A549 treated with ZK216348 at 1 μM for 4 hours (cell line): ENCODE results near the gene ING3. TPM values are rescaled to one million over a fixed set of nuclear protein-coding genes. Genes with fewer than 3 reads are reported as not detected.

ENCODE experiments used
- total RNA-seq: library from RNA; stranded (reverse); fragments of 200-300 nt; extraction: Qiagen RNA extraction; gene quantifications from 5 replicates; pipeline ENCODE4 v1.2.3, GENCODE V29; 2022; ENCODE audit warnings: low read depth

ING3 gene
- 4.5 to 7.1 TPM (median 5.4 TPM) in 5 replicates for total RNA-seq

GRCh38 chr7:120950539-120951308 lies at the start of gene ING3:
Gene ING3, plus strand, starts transcription at chr7:120950777. Its CDS starts 120 bp downstream, at chr7:120950897.

GRCh38 chr7:120988591-120989256 lies 38.1 kb downstream of the ING3 start, which contains the start of gene CPED1:
Gene CPED1, plus strand, starts transcription at chr7:120988711. Its CDS starts 911 bp downstream, at chr7:120989622.

Other genes with a start within 250 kb of the ING3 start
- gene TSPAN12, start 92.6 kb upstream of the ING3 start, total RNA-seq: 0.52 to 1.1 TPM (median 0.91 TPM) in 5 replicates
- not detected in 5 replicates for gene CPED1, start 37.9 kb downstream of the ING3 start, total RNA-seq